GM12878 (cell line): ENCODE measurements around the gene NPR3. TPM values are rescaled to one million over a fixed set of nuclear protein-coding genes. Genes with fewer than 3 reads are reported as not detected.

Source experiments
- BHLHE40 ChIP-seq, 2 experiments: fragments of 450-650 bp in 1 of 2; IDR thresholded peaks; 2 replicates each; pipeline ENCODE4 v1.6.1; 2011 to 2017; ENCODE audit warnings: low read depth in 2 of 2, borderline replicate concordance in 1 of 2, improper control_type of control experiment in 1 of 2, low read length in 1 of 2, mild to moderate bottlenecking in 1 of 2
- BMI1 ChIP-seq: fragments of 450-650 bp; IDR thresholded peaks from 2 replicates; pipeline ENCODE4 v1.6.1; 2016; ENCODE audit warnings: mild to moderate bottlenecking, moderate library complexity, borderline replicate concordance
- CBFB ChIP-seq: IDR thresholded peaks from 2 replicates; pipeline ENCODE4 v1.6.1; 2016; ENCODE audit warnings: antibody characterized with exemption, low read depth
- CREB1 ChIP-seq: IDR thresholded peaks from 2 replicates; pipeline ENCODE4 v1.6.1; 2012; ENCODE audit warnings: low read depth, mild to moderate bottlenecking, inconsistent platforms
- HDAC2 ChIP-seq: fragments of 200-600 bp; sonication (generic); IDR thresholded peaks from 2 replicates; pipeline ENCODE4 v1.6.1; 2017
- LARP7 ChIP-seq: fragments of 450-650 bp; IDR thresholded peaks from 2 replicates; pipeline ENCODE4 v1.6.1; 2017; ENCODE audit warnings: mild to moderate bottlenecking
- POLR2A ChIP-seq: IDR thresholded peaks from 2 replicates; pipeline ENCODE4 v1.6.1; 2011; ENCODE audit warnings: low read depth, mild to moderate bottlenecking, low read length
- RUNX3 ChIP-seq: IDR thresholded peaks from 2 replicates; pipeline ENCODE4 v1.6.1; 2012; ENCODE audit warnings: low read length, inconsistent platforms
- STAT1 ChIP-seq: fragments of 450-650 bp; conservative IDR thresholded peaks from 2 replicates; pipeline ENCODE4 v1.6.1; 2014; ENCODE audit warnings: antibody characterized with exemption, mild to moderate bottlenecking
- ZBTB40 ChIP-seq: fragments of 450-650 bp; IDR thresholded peaks from 2 replicates; pipeline ENCODE4 v1.6.1; 2016; ENCODE audit warnings: mild to moderate bottlenecking, moderate library complexity, borderline replicate concordance
- polyA plus RNA-seq, 11 experiments: library from polyadenylated mRNA; depleted of rRNA in 4 of 11; unstranded in 6 of 11; stranded (reverse) in 5 of 11; fragments of >200 nt; fragmentation: Nextera tagmentation in 4 of 11; fragmentation: Illumina TruSeq in 1 of 11; extraction: Ambion mirVana in 4 of 11; extraction: Trizol in 1 of 11; gene quantifications; 1 replicate in 1 of 11; 2 replicates in 10 of 11; pipeline versions ENCODE4 v1.2.1 to v1.2.3, GENCODE V29; 2011 to 2016; ENCODE audit warnings: inconsistent platforms in 2 of 11, missing spikeins in 2 of 11, low read depth in 1 of 11
- total RNA-seq, 4 experiments: library from RNA; depleted of rRNA in 3 of 4; stranded (reverse); fragments of >200 nt in 3 of 4; fragmentation: Illumina TruSeq in 1 of 4; extraction: Trizol in 1 of 4; gene quantifications; 2 replicates each; pipeline versions ENCODE4 v1.2.1 to v1.2.3, GENCODE V29; 2013 to 2021
- TF ChIP-seq, protein P1 (sequence below): IDR thresholded peaks from 2 replicates; pipeline ENCODE4 v1.6.1; 2011; ENCODE audit warnings: borderline replicate concordance, low read depth, mild to moderate bottlenecking, moderate library complexity, mixed read lengths, low read length; ENCODE audit not compliant: insufficient read depth; ENCODE audit errors: extremely low read length
- TF ChIP-seq, protein P2 (sequence below): IDR thresholded peaks from 2 replicates; pipeline ENCODE4 v1.6.1; 2012; ENCODE audit warnings: low read depth, low read length, improper control_type of control experiment

The NPR3 gene
- total and polyA plus RNA-seq, 10 of the 15 experiments (the other 5 are each of a cell fraction or from before 2014, with no cell fraction given), result 0.01 to 0.37 (median 0.14) TPM; not detected in 7

DNA sequence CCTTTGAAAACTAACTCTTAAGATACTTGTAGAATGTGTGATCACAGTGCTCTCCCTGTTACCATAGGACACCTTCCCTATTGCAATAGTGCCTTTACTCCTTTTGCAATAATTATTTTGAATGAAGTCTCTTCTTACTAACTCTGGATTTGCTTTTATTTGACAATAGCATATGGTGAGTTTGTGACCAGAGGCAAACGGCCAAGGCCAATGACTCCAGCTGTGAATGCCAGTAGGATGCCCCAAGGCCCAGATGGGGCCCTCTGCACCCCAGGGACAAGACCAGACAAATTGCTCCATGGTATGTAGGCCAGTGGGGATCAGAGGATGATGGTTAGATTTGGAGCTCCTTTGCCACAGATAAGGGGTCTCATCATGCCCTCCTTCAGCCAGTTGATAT, 116.9 kb downstream of the NPR3 start (continued):
- TF ChIP-seq LARP7 (no peak), CBFB (no peak), CREB1 (no peak), HDAC2 (no peak), ZBTB40 (no peak), RUNX3 (no peak), BMI1 (no peak), BHLHE40 (IDR thresholded peaks at IDR 0.05; ENCODE audit: borderline replicate concordance in 1 of 2, low read depth in 2 of 2, low read length in 1 of 2) (no peak), POLR2A (no peak), STAT1 (no peak)
- TF ChIP-seq, protein P1, sequence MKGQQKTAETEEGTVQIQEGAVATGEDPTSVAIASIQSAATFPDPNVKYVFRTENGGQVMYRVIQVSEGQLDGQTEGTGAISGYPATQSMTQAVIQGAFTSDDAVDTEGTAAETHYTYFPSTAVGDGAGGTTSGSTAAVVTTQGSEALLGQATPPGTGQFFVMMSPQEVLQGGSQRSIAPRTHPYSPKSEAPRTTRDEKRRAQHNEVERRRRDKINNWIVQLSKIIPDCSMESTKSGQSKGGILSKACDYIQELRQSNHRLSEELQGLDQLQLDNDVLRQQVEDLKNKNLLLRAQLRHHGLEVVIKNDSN, result no peak
- TF ChIP-seq, protein P2, sequence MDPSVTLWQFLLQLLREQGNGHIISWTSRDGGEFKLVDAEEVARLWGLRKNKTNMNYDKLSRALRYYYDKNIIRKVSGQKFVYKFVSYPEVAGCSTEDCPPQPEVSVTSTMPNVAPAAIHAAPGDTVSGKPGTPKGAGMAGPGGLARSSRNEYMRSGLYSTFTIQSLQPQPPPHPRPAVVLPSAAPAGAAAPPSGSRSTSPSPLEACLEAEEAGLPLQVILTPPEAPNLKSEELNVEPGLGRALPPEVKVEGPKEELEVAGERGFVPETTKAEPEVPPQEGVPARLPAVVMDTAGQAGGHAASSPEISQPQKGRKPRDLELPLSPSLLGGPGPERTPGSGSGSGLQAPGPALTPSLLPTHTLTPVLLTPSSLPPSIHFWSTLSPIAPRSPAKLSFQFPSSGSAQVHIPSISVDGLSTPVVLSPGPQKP, result no peak
- TF ChIP-seq, all 136 proteins: peak for 0
